IMR-90 (cell line): ENCODE measurements around the gene ANK3. TPM values are rescaled to one million over a fixed set of nuclear protein-coding genes. Genes with fewer than 3 reads are reported as not detected.

Source experiments
- ATAC-seq: fragments of 200-7000 bp; cut with Tn5 transposase; 2 replicates; pipeline ENCODE4 v1.9.1; 2020; ENCODE audit warnings: low read depth, mild to moderate bottlenecking, moderate library complexity
- BruUV-seq: library from RNA; stranded (reverse); fragments of 400-500 nt; replicated peaks from 2 replicates; lab custom pipeline; 2021; lab: Mats Ljungman, UMichigan
- CTCF ChIA-PET: fragments of 300-600 bp; formaldehyde crosslinking; extraction: SDS; loops from one replicate; lab custom pipeline; 2021; ENCODE audit warnings: antibody characterized with exemption; lab: Yijun Ruan, JAX
- POLR2A ChIA-PET: fragments of 300-600 bp; sonication (Branson Sonifier 250); formaldehyde crosslinking; loops from one replicate; lab custom pipeline; 2022; ENCODE audit warnings: antibody characterized with exemption; ENCODE audit not compliant: unreplicated experiment; lab: Charles Lee
- DNase-seq: peaks from one replicate; pipeline ENCODE4 v3.0.0; 2013
- H2AFZ ChIP-seq: replicated peaks from 2 replicates; pipeline ENCODE3; 2013; ENCODE audit warnings: low read length, mild to moderate bottlenecking; ENCODE audit not compliant: poor library complexity
- H2AK5ac ChIP-seq: 2 replicates; pipeline ENCODE4 v1.6.1; 2013; ENCODE audit warnings: low read depth, low read length, inconsistent platforms
- H2AK9ac ChIP-seq: replicated peaks from 2 replicates; pipeline ENCODE3; 2013; ENCODE audit warnings: mild to moderate bottlenecking, low read depth, low read length, moderate library complexity; ENCODE audit not compliant: poor library complexity
- H2BK120ac ChIP-seq: 2 replicates; pipeline ENCODE4 v1.6.1; 2013; ENCODE audit warnings: low read depth, low read length, inconsistent platforms
- H2BK15ac ChIP-seq: 3 replicates; pipeline ENCODE4 v1.6.1; 2013; ENCODE audit warnings: low read depth, low read length, inconsistent platforms
- H2BK20ac ChIP-seq: 2 replicates; pipeline ENCODE4 v1.6.1; 2013; ENCODE audit warnings: low read depth, mild to moderate bottlenecking, inconsistent platforms, low read length, moderate library complexity
- H2BK5ac ChIP-seq: 2 replicates; pipeline ENCODE4 v1.6.1; 2013; ENCODE audit warnings: mild to moderate bottlenecking, low read depth, low read length, inconsistent platforms; ENCODE audit not compliant: poor library complexity, severe bottlenecking
- H3K14ac ChIP-seq: replicated peaks from 2 replicates; pipeline ENCODE4 v1.6.1; 2013; ENCODE audit warnings: low read depth, low read length, inconsistent platforms
- H3K18ac ChIP-seq: 2 replicates; pipeline ENCODE4 v1.6.1; 2013; ENCODE audit warnings: low read depth, low read length, control low read depth
- H3K23ac ChIP-seq: 2 replicates; pipeline ENCODE4 v1.6.1; 2013; ENCODE audit warnings: low read depth, low read length, inconsistent platforms
- H3K27ac ChIP-seq: 2 replicates; pipeline ENCODE4 v1.5.1; 2013; ENCODE audit warnings: mild to moderate bottlenecking, control low read depth, low read length; ENCODE audit not compliant: insufficient read depth
- H3K27me3 ChIP-seq: 2 replicates; pipeline ENCODE4 v1.6.1; 2013; ENCODE audit warnings: low read length; ENCODE audit not compliant: control insufficient read depth, insufficient read depth
- H3K36me3 ChIP-seq: 2 replicates; pipeline ENCODE4 v1.6.1; 2013; ENCODE audit warnings: low read length, mixed read lengths; ENCODE audit not compliant: control insufficient read depth, insufficient read depth
- H3K4ac ChIP-seq: 2 replicates; pipeline ENCODE4 v1.6.1; 2013; ENCODE audit warnings: low read depth, low read length, inconsistent platforms
- H3K4me1 ChIP-seq: 2 replicates; pipeline ENCODE4 v1.6.1; 2013; ENCODE audit warnings: low read length, mixed read lengths; ENCODE audit not compliant: control insufficient read depth, insufficient read depth
- H3K4me2 ChIP-seq: 2 replicates; pipeline ENCODE4 v1.6.1; 2013; ENCODE audit warnings: low read depth, mild to moderate bottlenecking, control low read depth, low read length, moderate library complexity
- H3K4me3 ChIP-seq: 2 replicates; pipeline ENCODE4 v1.5.1; 2013; ENCODE audit warnings: low read depth, mild to moderate bottlenecking, control low read depth, low read length, moderate library complexity; ENCODE audit not compliant: insufficient read depth
- H3K56ac ChIP-seq: 2 replicates; pipeline ENCODE4 v1.6.1; 2013; ENCODE audit warnings: low read length, inconsistent platforms; ENCODE audit not compliant: insufficient read depth; ENCODE audit errors: extremely low read depth
- H3K79me1 ChIP-seq, 2 experiments: 2 replicates each; pipeline ENCODE4 v1.6.1; 2013; ENCODE audit warnings: low read length in 2 of 2, inconsistent platforms in 1 of 2, low read depth in 1 of 2
- H3K9ac ChIP-seq: 2 replicates; pipeline ENCODE4 v1.6.1; 2013; ENCODE audit warnings: low read depth, low read length, control low read depth
- H3K9me1 ChIP-seq: 2 replicates; pipeline ENCODE4 v1.6.1; 2013; ENCODE audit warnings: low read length, inconsistent platforms; ENCODE audit not compliant: insufficient read depth
- H3K9me3 ChIP-seq: 2 replicates; pipeline ENCODE4 v1.6.1; 2013; ENCODE audit warnings: low read length; ENCODE audit not compliant: control insufficient read depth, insufficient read depth
- H4K20me1 ChIP-seq: 2 replicates; pipeline ENCODE4 v1.6.1; 2013; ENCODE audit warnings: low read length, inconsistent platforms; ENCODE audit not compliant: insufficient read depth
- H4K5ac ChIP-seq: 2 replicates; pipeline ENCODE4 v1.6.1; 2013; ENCODE audit warnings: mild to moderate bottlenecking, low read depth, low read length, control low read depth
- H4K8ac ChIP-seq, 2 experiments: 2 replicates each; pipeline ENCODE4 v1.6.1; 2013; ENCODE audit warnings: low read depth in 2 of 2, low read length in 2 of 2, control low read depth in 1 of 2, inconsistent platforms in 1 of 2
- H4K91ac ChIP-seq: 2 replicates; pipeline ENCODE4 v1.6.1; 2013; ENCODE audit warnings: low read depth, low read length, inconsistent platforms; ENCODE audit not compliant: insufficient read depth
- BHLHE40 ChIP-seq: fragments of 150-350 bp; IDR thresholded peaks from 2 replicates; pipeline ENCODE4 v1.6.1; 2016; ENCODE audit warnings: mild to moderate bottlenecking, low read depth, low read length
- CEBPB ChIP-seq: IDR thresholded peaks from 2 replicates; pipeline ENCODE4 v1.6.1; 2012; ENCODE audit warnings: low read depth, low read length, improper control_type of control experiment
- CHD1 ChIP-seq: IDR thresholded peaks from 2 replicates; pipeline ENCODE4 v1.6.1; 2012; ENCODE audit warnings: low read depth, low read length, improper control_type of control experiment
- FOS ChIP-seq: fragments of 150-350 bp; IDR thresholded peaks from 2 replicates; pipeline ENCODE4 v1.6.1; 2016; ENCODE audit warnings: low read depth, low read length
- MAFK ChIP-seq: IDR thresholded peaks from 2 replicates; pipeline ENCODE4 v1.6.1; 2012; ENCODE audit warnings: low read depth, low read length, improper control_type of control experiment
- MAZ ChIP-seq: IDR thresholded peaks from 2 replicates; pipeline ENCODE4 v1.6.1; 2012; ENCODE audit warnings: low read depth, mild to moderate bottlenecking, low read length, improper control_type of control experiment, moderate library complexity, borderline replicate concordance
- MXI1 ChIP-seq: IDR thresholded peaks from 2 replicates; pipeline ENCODE4 v1.6.1; 2012; ENCODE audit warnings: low read depth, mild to moderate bottlenecking, low read length, moderate library complexity, borderline replicate concordance
- NFE2L2 ChIP-seq: fragments of 150-350 bp; IDR thresholded peaks from 2 replicates; pipeline ENCODE4 v1.6.1; 2016; ENCODE audit warnings: low read depth, mild to moderate bottlenecking, low read length
- POLR2A ChIP-seq: IDR thresholded peaks from 2 replicates; pipeline ENCODE4 v1.6.1; 2012; ENCODE audit warnings: mild to moderate bottlenecking, low read depth, low read length
- RAD21 ChIP-seq: IDR thresholded peaks from 2 replicates; pipeline ENCODE4 v1.6.1; 2012; ENCODE audit warnings: low read length, improper control_type of control experiment
- RCOR1 ChIP-seq: IDR thresholded peaks from 2 replicates; pipeline ENCODE4 v1.6.1; 2012; ENCODE audit warnings: mild to moderate bottlenecking, low read length, improper control_type of control experiment; ENCODE audit not compliant: insufficient replicate concordance
- RFX5 ChIP-seq: IDR thresholded peaks from 2 replicates; pipeline ENCODE4 v1.8.0; 2012; ENCODE audit warnings: low read depth, mild to moderate bottlenecking, low read length, moderate library complexity
- SMC3 ChIP-seq: fragments of 150-350 bp; IDR thresholded peaks from 2 replicates; pipeline ENCODE4 v1.6.1; 2016; ENCODE audit warnings: low read depth, mild to moderate bottlenecking, antibody characterized with exemption, low read length, moderate library complexity
- WGBS, 2 experiments: methylation state at CpG; one replicate each; pipeline versions ENCODE4 v1.1.5 to v1.1.7; 2013; ENCODE audit warnings: missing lambda C conversion rate in 2 of 2; ENCODE audit not compliant: insufficient read length in 1 of 2; ENCODE audit errors: extremely low coverage in 2 of 2; 5-methylcytosine and 5-hydroxymethylcytosine counted together
- dilution Hi-C: fragments of 300-500 bp; cut with HindIII; formaldehyde crosslinking; loops from one replicate; pipeline ENCODE4 v1.14.3; 2018; ENCODE audit warnings: low sequenced_read_pairs; ENCODE audit not compliant: unreplicated experiment
- in situ Hi-C: fragments of 300-500 bp; cut with MboI; formaldehyde crosslinking; loops from 3 replicates; pipeline ENCODE4 v1.14.3; 2019; ENCODE audit warnings: low sequenced_read_pairs, inconsistent platforms, mixed read lengths
- intact Hi-C: fragments of 100-400 bp; cut with micrococcal nuclease; formaldehyde crosslinking; loops from 2 replicates; pipeline ENCODE4 v1.10.0; 2022
- polyA plus RNA-seq, 3 experiments: library from polyadenylated mRNA; depleted of rRNA; stranded (reverse); fragments of >200 nt; gene quantifications; 2 replicates each; pipeline ENCODE4 v1.2.3, GENCODE V29; 2012; ENCODE audit warnings: low replicate concordance in 1 of 3
- total RNA-seq: library from RNA; depleted of rRNA; stranded (reverse); fragments of >200 nt; gene quantifications from 2 replicates; pipeline ENCODE4 v1.2.3, GENCODE V29; 2012
- TF ChIP-seq, protein P1 (sequence below): fragments of 150-350 bp; IDR thresholded peaks from 2 replicates; pipeline ENCODE4 v1.6.1; 2017; ENCODE audit warnings: mild to moderate bottlenecking, antibody characterized with exemption, low read length, low read depth
- TF ChIP-seq, protein P2 (sequence below): fragments of 150-350 bp; IDR thresholded peaks from 2 replicates; pipeline ENCODE4 v1.6.1; 2016; ENCODE audit warnings: low read depth, mild to moderate bottlenecking, low read length, moderate library complexity, borderline replicate concordance
- TF ChIP-seq, protein P3 (sequence below): conservative IDR thresholded peaks from 2 replicates; pipeline ENCODE4 v1.5.1; 2012; ENCODE audit warnings: mild to moderate bottlenecking, low read depth, low read length, improper control_type of control experiment

Gene ANK3
- total and polyA plus RNA-seq, 2 of the 4 experiments (the other 2 are of a cell fraction) = 0.63 to 1.8 TPM

DNA sequence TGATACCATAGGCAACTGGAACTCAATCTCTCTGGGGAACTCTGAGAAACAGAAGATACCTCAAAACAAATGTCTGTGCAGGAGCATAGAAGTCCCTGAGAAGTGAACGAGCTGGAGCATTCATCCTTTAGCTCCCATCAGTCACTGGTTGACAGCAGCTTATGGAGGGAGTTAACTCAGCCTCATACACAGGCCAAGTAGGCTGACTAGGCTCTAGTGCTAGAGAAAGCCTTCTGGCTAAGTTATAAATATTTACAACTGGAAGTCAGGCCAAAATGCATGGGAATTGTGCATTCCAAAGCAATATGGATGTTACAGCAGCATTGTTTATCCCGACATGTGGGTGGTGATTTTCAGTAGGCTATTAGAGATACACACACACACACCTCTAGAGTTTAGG lies 66.5 kb downstream of the ANK3 start:
- H3K4me3 ChIP-seq = no peak overlapping the region
- no peak overlapping the region for H3K56ac ChIP-seq
- no peak overlapping the region for H2AK5ac ChIP-seq
- no peaks in the 10 kb centered on the region for H3K9me1 ChIP-seq
- H3K4me2 ChIP-seq = no peak overlapping the region
- in situ Hi-C loops (no loop called here), dilution Hi-C loops (no loop called here), intact Hi-C loops (no loop called here)
- H4K8ac ChIP-seq = no peak overlapping the region
- POLR2A ChIA-PET = no interaction called here
- TF ChIP-seq RCOR1 (no peak), MAZ (no peak), MAFK (no peak), POLR2A (no peak), BHLHE40 (no peak), CHD1 (no peak), MXI1 (no peak), CEBPB (no peak), RFX5 (no peak), NFE2L2 (no peak), FOS (no peak), RAD21 (no peak), SMC3 (no peak)
- TF ChIP-seq, protein P1, sequence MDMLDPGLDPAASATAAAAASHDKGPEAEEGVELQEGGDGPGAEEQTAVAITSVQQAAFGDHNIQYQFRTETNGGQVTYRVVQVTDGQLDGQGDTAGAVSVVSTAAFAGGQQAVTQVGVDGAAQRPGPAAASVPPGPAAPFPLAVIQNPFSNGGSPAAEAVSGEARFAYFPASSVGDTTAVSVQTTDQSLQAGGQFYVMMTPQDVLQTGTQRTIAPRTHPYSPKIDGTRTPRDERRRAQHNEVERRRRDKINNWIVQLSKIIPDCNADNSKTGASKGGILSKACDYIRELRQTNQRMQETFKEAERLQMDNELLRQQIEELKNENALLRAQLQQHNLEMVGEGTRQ = no peak
- TF ChIP-seq, protein P2, sequence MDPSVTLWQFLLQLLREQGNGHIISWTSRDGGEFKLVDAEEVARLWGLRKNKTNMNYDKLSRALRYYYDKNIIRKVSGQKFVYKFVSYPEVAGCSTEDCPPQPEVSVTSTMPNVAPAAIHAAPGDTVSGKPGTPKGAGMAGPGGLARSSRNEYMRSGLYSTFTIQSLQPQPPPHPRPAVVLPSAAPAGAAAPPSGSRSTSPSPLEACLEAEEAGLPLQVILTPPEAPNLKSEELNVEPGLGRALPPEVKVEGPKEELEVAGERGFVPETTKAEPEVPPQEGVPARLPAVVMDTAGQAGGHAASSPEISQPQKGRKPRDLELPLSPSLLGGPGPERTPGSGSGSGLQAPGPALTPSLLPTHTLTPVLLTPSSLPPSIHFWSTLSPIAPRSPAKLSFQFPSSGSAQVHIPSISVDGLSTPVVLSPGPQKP = no peak
- TF ChIP-seq, protein P3, sequence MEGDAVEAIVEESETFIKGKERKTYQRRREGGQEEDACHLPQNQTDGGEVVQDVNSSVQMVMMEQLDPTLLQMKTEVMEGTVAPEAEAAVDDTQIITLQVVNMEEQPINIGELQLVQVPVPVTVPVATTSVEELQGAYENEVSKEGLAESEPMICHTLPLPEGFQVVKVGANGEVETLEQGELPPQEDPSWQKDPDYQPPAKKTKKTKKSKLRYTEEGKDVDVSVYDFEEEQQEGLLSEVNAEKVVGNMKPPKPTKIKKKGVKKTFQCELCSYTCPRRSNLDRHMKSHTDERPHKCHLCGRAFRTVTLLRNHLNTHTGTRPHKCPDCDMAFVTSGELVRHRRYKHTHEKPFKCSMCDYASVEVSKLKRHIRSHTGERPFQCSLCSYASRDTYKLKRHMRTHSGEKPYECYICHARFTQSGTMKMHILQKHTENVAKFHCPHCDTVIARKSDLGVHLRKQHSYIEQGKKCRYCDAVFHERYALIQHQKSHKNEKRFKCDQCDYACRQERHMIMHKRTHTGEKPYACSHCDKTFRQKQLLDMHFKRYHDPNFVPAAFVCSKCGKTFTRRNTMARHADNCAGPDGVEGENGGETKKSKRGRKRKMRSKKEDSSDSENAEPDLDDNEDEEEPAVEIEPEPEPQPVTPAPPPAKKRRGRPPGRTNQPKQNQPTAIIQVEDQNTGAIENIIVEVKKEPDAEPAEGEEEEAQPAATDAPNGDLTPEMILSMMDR = no peak
- H3K9me3 ChIP-seq = no peaks in the 10 kb centered on the region
- no peak overlapping the region for H3K9ac ChIP-seq
- H3K23ac ChIP-seq = no peak overlapping the region
- no peak overlapping the region for H2BK20ac ChIP-seq
- DNase-seq = peak; percentile 83
- CTCF ChIA-PET = interaction anchor here (0.9 kb wide), 1 partner anchor 9 kb away, joined by 4 read pairs; no protein-coding TSS in a partner anchor
- peak overlapping the region; percentile 18; the same call in 1 of the 3 replicates for H2BK15ac ChIP-seq
- no peak overlapping the region for H4K5ac ChIP-seq
- H2AK9ac ChIP-seq = no peak overlapping the region
- no peak overlapping the region for H3K14ac ChIP-seq
- no TSS peak for BruUV-seq
- no peak overlapping the region for H3K4ac ChIP-seq
- H2AFZ ChIP-seq = no peak overlapping the region
- H2BK120ac ChIP-seq = peak overlapping the region; percentile 30; the same call in 1 of the 2 replicates
- H4K91ac ChIP-seq = no peak overlapping the region
- WGBS, 2 experiments = no CpG with 5 or more reads among the region's 2 CpGs
- peaks cover 8% of the 10 kb centered on the region for H3K4me1 ChIP-seq
- no peaks in the 10 kb centered on the region for H3K36me3 ChIP-seq
- H4K20me1 ChIP-seq = no peaks in the 10 kb centered on the region
- H2BK5ac ChIP-seq = no peak overlapping the region
- ATAC-seq = peak; percentile 93
- no peak overlapping the region for H3K18ac ChIP-seq
- H3K27me3 ChIP-seq = no peaks in the 10 kb centered on the region; the same call in 1 of the 2 replicates
- H3K79me1 ChIP-seq = no peaks in the 10 kb centered on the region
- no peak overlapping the region for H3K27ac ChIP-seq
